PC-3 (cell line): ENCODE data around the gene MGMT. TPM values are rescaled to one million over a fixed set of nuclear protein-coding genes. Genes with fewer than 3 reads are reported as not detected.

Experiments used
- ATAC-seq: fragments of 200-7000 bp; cut with Tn5 transposase; 2 replicates; pipeline ENCODE4 v1.9.1; 2020; ENCODE audit warnings: mild to moderate bottlenecking, moderate library complexity
- BruUV-seq: library from RNA; stranded (reverse); fragments of 400-500 nt; replicated peaks from 2 replicates; lab custom pipeline; 2021; lab: Mats Ljungman, UMichigan
- CTCF ChIA-PET: fragments of 300-600 bp; sonication (Branson Sonifier 250); formaldehyde crosslinking; loops from one replicate; lab custom pipeline; 2022; ENCODE audit warnings: antibody characterized with exemption; lab: Charles Lee
- POLR2A ChIA-PET: fragments of 300-600 bp; sonication (Branson Sonifier 250); formaldehyde crosslinking; loops from one replicate; lab custom pipeline; 2022; ENCODE audit warnings: antibody characterized with exemption; ENCODE audit not compliant: unreplicated experiment; lab: Charles Lee
- DNase-seq: peaks from one replicate; pipeline ENCODE4 v3.0.0-alpha.2; 2015
- H2AFZ ChIP-seq: fragments of 300-600 bp; sonication (generic); 2 replicates; pipeline ENCODE4 v1.6.0; 2016; ENCODE audit warnings: antibody characterized with exemption, low read length
- H3F3A ChIP-seq: fragments of 300-600 bp; sonication (generic); one replicate; pipeline ENCODE4 v1.6.0; 2017; ENCODE audit warnings: antibody characterized with exemption, low read length, control low read depth, mild to moderate bottlenecking; ENCODE audit not compliant: unreplicated experiment
- H3K27ac ChIP-seq: fragments of 300-600 bp; sonication (generic); 2 replicates; pipeline ENCODE4 v1.5.1; 2016; ENCODE audit warnings: mild to moderate bottlenecking, low read length
- H3K27me3 ChIP-seq: fragments of 300-600 bp; sonication (generic); 2 replicates; pipeline ENCODE4 v1.6.1; 2016; ENCODE audit warnings: low read length, mixed read lengths
- H3K36me3 ChIP-seq: fragments of 300-600 bp; sonication (generic); 2 replicates; pipeline ENCODE4 v1.6.1; 2016; ENCODE audit warnings: low read depth, mixed run types, low read length, mixed read lengths
- H3K4me1 ChIP-seq: fragments of 300-600 bp; sonication (generic); 2 replicates; pipeline ENCODE4 v1.5.1; 2016; ENCODE audit warnings: low read length; ENCODE audit not compliant: insufficient read depth
- H3K4me2 ChIP-seq: fragments of 300-600 bp; sonication (generic); 2 replicates; pipeline ENCODE4 v1.6.0; 2016; ENCODE audit warnings: low read length
- H3K4me3 ChIP-seq: fragments of 300-600 bp; sonication (generic); 2 replicates; pipeline ENCODE4 v1.5.1; 2016; ENCODE audit warnings: mild to moderate bottlenecking, low read length, mixed read lengths
- H3K79me2 ChIP-seq: fragments of 300-600 bp; sonication (generic); 2 replicates; pipeline ENCODE4 v1.6.1; 2017; ENCODE audit warnings: low read length, mixed read lengths
- H3K9ac ChIP-seq: fragments of 300-600 bp; sonication (generic); 2 replicates; pipeline ENCODE4 v1.6.0; 2016; ENCODE audit warnings: mild to moderate bottlenecking, low read length
- H3K9me2 ChIP-seq: fragments of 300-600 bp; sonication (generic); replicated peaks from 2 replicates; pipeline ENCODE4 v1.6.1; 2016; ENCODE audit warnings: mixed run types, low read length, mixed read lengths
- H3K9me3 ChIP-seq: fragments of 300-600 bp; sonication (generic); 2 replicates; pipeline ENCODE4 v1.6.1; 2016; ENCODE audit warnings: low read length, mixed read lengths
- H4K20me1 ChIP-seq: fragments of 300-600 bp; sonication (generic); 2 replicates; pipeline ENCODE4 v1.6.1; 2016; ENCODE audit warnings: low read length, mixed read lengths
- EZH2 ChIP-seq: fragments of 300-600 bp; sonication (generic); IDR thresholded peaks from one replicate; pipeline ENCODE4 v1.6.1; 2017; ENCODE audit warnings: antibody characterized with exemption, mild to moderate bottlenecking, low read length; ENCODE audit not compliant: unreplicated experiment
- EZH2phosphoT487 ChIP-seq: fragments of 300-600 bp; sonication (generic); IDR thresholded peaks from 2 replicates; pipeline ENCODE4 v1.6.1; 2018; ENCODE audit warnings: mild to moderate bottlenecking, antibody characterized with exemption, low read length, borderline replicate concordance
- intact Hi-C: fragments of 100-400 bp; cut with micrococcal nuclease; formaldehyde crosslinking; loops from 2 replicates; pipeline ENCODE4 v1.9.0; 2023
- total RNA-seq: library from RNA; depleted of rRNA; stranded (reverse); fragments of >200 nt; gene quantifications from 2 replicates; pipeline ENCODE4 v1.2.3, GENCODE V29; 2014
- TF ChIP-seq, protein P1 (sequence below): fragments of 300-600 bp; sonication (generic); conservative IDR thresholded peaks from 2 replicates; pipeline ENCODE4 v1.5.1; 2017; ENCODE audit warnings: antibody characterized with exemption, low read depth, mild to moderate bottlenecking, low read length

The MGMT gene
- total RNA-seq, 1 experiment from 2014 or later = 19.8 TPM

DNA sequence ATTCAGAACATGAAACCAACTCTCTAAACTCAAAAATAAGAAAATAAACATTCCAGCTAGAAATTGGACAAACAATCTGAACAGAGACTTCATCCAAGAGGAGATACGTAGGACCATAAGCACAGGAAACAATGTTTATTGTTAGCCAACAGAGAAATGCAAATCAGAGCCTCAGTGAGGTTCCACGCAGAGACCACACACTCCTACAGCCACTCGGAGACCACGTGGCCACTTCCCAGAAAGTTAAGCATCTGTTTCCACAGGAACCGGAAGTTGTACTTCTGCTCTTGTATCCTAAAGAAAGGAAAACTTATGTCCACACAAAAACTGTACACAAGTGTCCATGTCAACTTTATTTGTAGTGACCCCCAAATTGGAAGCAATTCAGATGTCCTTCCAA is 214.8 kb downstream of the MGMT start:
- Histone ChIP-seq H2AFZ (no peak overlapping the region), H3K27me3 (no peaks in the 10 kb centered on the region), H3K4me2 (no peak overlapping the region), H4K20me1 (no peaks in the 10 kb centered on the region), H3K4me1 (no peaks in the 10 kb centered on the region), H3K9me2 (no peaks in the 10 kb centered on the region), H3K79me2 (no peaks in the 10 kb centered on the region), H3F3A (no peaks in the 10 kb centered on the region), H3K4me3 (no peak overlapping the region), H3K9me3 (no peaks in the 10 kb centered on the region), H3K36me3 (no peaks in the 10 kb centered on the region), H3K9ac (no peak overlapping the region), H3K27ac (no peak overlapping the region)
- DNase-seq (no peak), ATAC-seq (no peak)
- ChIA-PET POLR2A (no interaction called here), CTCF (no interaction called here)
- TF ChIP-seq, protein P1, sequence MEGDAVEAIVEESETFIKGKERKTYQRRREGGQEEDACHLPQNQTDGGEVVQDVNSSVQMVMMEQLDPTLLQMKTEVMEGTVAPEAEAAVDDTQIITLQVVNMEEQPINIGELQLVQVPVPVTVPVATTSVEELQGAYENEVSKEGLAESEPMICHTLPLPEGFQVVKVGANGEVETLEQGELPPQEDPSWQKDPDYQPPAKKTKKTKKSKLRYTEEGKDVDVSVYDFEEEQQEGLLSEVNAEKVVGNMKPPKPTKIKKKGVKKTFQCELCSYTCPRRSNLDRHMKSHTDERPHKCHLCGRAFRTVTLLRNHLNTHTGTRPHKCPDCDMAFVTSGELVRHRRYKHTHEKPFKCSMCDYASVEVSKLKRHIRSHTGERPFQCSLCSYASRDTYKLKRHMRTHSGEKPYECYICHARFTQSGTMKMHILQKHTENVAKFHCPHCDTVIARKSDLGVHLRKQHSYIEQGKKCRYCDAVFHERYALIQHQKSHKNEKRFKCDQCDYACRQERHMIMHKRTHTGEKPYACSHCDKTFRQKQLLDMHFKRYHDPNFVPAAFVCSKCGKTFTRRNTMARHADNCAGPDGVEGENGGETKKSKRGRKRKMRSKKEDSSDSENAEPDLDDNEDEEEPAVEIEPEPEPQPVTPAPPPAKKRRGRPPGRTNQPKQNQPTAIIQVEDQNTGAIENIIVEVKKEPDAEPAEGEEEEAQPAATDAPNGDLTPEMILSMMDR = no peak
- no peak for TF ChIP-seq EZH2phosphoT487
- TF ChIP-seq EZH2 = no peak
- intact Hi-C loops = no loop called here
- BruUV-seq = no TSS peak

DNA sequence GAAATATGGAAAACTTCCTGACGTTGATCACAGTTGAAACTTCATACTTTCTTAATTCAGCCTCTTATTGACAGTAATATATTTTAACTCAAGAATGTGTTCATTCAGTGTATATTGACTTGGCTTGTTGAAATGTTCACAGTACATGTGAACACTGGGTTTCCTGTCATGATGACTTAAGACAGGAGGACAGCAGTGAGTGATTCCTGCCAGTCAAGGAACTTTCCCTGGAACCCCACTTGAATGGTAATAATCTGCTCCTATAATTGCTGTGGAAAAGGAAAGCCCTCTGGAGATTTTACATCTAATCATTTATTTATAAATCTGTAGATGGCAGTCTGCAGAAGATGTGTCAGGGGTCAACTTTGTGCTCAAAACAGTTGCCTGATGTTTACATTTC is 216.5 kb downstream of the MGMT start:
- Histone ChIP-seq H3K4me3 (no peak overlapping the region), H3K27ac (no peak overlapping the region), H3K9ac (no peak overlapping the region), H2AFZ (no peak overlapping the region), H3K9me2 (no peaks in the 10 kb centered on the region), H3F3A (no peaks in the 10 kb centered on the region), H3K4me2 (no peak overlapping the region), H3K79me2 (no peaks in the 10 kb centered on the region), H3K36me3 (no peaks in the 10 kb centered on the region), H3K27me3 (no peaks in the 10 kb centered on the region), H4K20me1 (no peaks in the 10 kb centered on the region), H3K9me3 (no peaks in the 10 kb centered on the region), H3K4me1 (no peaks in the 10 kb centered on the region)
- ATAC-seq (no peak), DNase-seq (no peak)
- no TSS peak for BruUV-seq
- TF ChIP-seq, protein P1 = no peak
- no peak for TF ChIP-seq EZH2phosphoT487
- TF ChIP-seq EZH2 = no peak
- intact Hi-C loops = no loop called here
- CTCF ChIA-PET = no interaction called here
- POLR2A ChIA-PET = no interaction called here

DNA sequence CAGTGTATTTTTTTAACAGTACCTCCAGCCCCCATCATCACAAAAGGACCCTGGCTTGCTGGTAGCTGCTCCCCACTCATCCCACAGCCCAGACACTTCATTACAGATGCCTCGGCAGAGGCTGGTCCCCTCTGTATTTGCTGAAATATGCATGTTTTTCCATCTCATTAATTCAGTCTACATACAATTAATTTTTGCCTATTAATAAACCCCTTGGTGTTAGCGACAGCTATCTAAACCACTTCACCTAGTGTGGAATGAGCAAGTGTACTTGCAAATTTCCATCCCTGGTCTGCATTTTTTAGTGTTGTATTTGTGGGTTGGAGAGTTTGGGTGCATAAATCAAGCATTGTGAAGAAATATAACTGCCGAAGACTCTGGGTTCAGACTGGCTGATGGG is 216.9 kb downstream of the MGMT start:
- Histone ChIP-seq H3K36me3 (no peaks in the 10 kb centered on the region), H3K4me3 (no peak overlapping the region), H3K9me3 (no peaks in the 10 kb centered on the region), H3K9me2 (no peaks in the 10 kb centered on the region), H3K27ac (no peak overlapping the region), H3K4me2 (no peak overlapping the region), H3K4me1 (no peaks in the 10 kb centered on the region), H4K20me1 (no peaks in the 10 kb centered on the region), H3K79me2 (no peaks in the 10 kb centered on the region), H2AFZ (no peak overlapping the region), H3K9ac (no peak overlapping the region), H3K27me3 (no peaks in the 10 kb centered on the region), H3F3A (no peaks in the 10 kb centered on the region)
- POLR2A ChIA-PET = no interaction called here
- ATAC-seq (no peak), DNase-seq (no peak)
- BruUV-seq = no TSS peak
- TF ChIP-seq EZH2 (no peak), EZH2phosphoT487 (no peak)
- TF ChIP-seq, protein P1 = no peak
- intact Hi-C loops = no loop called here
- CTCF ChIA-PET = no interaction called here
